Psoas muscle (tissue), 8 donors: Measurements from ENCODE around the gene PSKH1. TPM values are rescaled to one million over a fixed set of nuclear protein-coding genes. Genes with fewer than 3 reads are reported as not detected.
A peak's percentile ranks its signal among the peaks of the same experiment; 100 is the strongest.

Experiments
- ATAC-seq, 4 donors: fragments of 200-7000 bp; cut with Tn5 transposase; one replicate each; pipeline ENCODE4 v1.9.1; 2020; ENCODE audit warnings: moderate library complexity in 3 of 4, mild to moderate bottlenecking in 2 of 4
- DNase-seq, 2 donors: peaks; one replicate each; pipeline ENCODE4 v3.0.0-alpha.2; 2020
- H3K27ac ChIP-seq: fragments of 200-600 bp; one replicate; pipeline ENCODE4 v1.8.0; 2022
- H3K27me3 ChIP-seq, 3 donors: fragments of 200-600 bp in 1 of 3; one replicate each; pipeline versions ENCODE4 v1.6.1 to v1.8.0; 2013 to 2022; ENCODE audit warnings: low read length in 2 of 3, mild to moderate bottlenecking in 2 of 3, moderate library complexity in 1 of 3; ENCODE audit not compliant: insufficient read depth in 3 of 3
- H3K36me3 ChIP-seq, 2 donors: fragments of 200-600 bp in 1 of 2; one replicate each; pipeline versions ENCODE4 v1.6.1 to v1.8.0; 2013 to 2022; ENCODE audit warnings: low read depth in 1 of 2, mild to moderate bottlenecking in 1 of 2, moderate library complexity in 1 of 2; ENCODE audit not compliant: insufficient read depth in 1 of 2
- H3K4me1 ChIP-seq: fragments of 200-600 bp; one replicate; pipeline ENCODE4 v1.8.0; 2022
- H3K4me3 ChIP-seq: fragments of 200-600 bp; one replicate; pipeline ENCODE4 v1.8.0; 2022; ENCODE audit warnings: mild to moderate bottlenecking
- H3K9me3 ChIP-seq: fragments of 200-600 bp; one replicate; pipeline ENCODE4 v1.8.0; 2022
- CTCF ChIP-seq: fragments of 200-600 bp; IDR thresholded peaks from one replicate; pipeline ENCODE4 v1.8.0; 2022; ENCODE audit warnings: antibody characterized with exemption
- WGBS, 3 donors: extraction: QIAGEN DNeasy Blood & Tissue Kit; methylation state at CpG; one replicate each; pipeline versions ENCODE4 v1.1.6 to v1.1.7; 2013; 5-methylcytosine and 5-hydroxymethylcytosine counted together
- intact Hi-C, 2 donors: fragments of 100-400 bp; cut with DNase I; formaldehyde crosslinking; loops; one replicate each; pipeline versions ENCODE4 v1.11.0 to v1.14.2; 2022
- polyA plus RNA-seq, 3 donors: library from polyadenylated mRNA; stranded (reverse); fragments of 200-250 nt; gene quantifications; one replicate each; pipeline ENCODE4 v1.2.3, GENCODE V29; 2013
- total RNA-seq, 4 donors: library from RNA; stranded (reverse); fragmentation: NEBNext Ultra II Directional in 2 of 4; extraction: Animal tissue kit (Norgen Biotek cat#: 25700) in 2 of 4; gene quantifications; one replicate each; pipeline versions ENCODE4 v1.2.1 to v1.2.4, GENCODE V29; 2021 to 2023
- donor health status: healthy with polysubstance abuse.
- donor health status: DM: no; HTN: no; CAD: no; lungs with moderate emphysema.
- donor health status: Bipolar disorder and iron deficiency.
- donor health status: healthy.
- donor health status: DM: yes; HTN: yes; CAD: no.
- donor health status: DM: no; HTN: no; CAD: no.
- donor health status: DM: no; HTN: no; CAD: no.
- donor health status: DM: yes; HTN: yes; CAD: no.

Gene PSKH1
- total and polyA plus RNA-seq, 7 donors, result 9.6 to 18.8 (median 15.6) TPM

GRCh38 chr16:67846063-67846319 is 47.1 kb upstream of the PSKH1 start:
- intact Hi-C loops, result loop anchor here in 1 of 2 donors (10.0 kb wide), 1 partner anchor 389 kb away; the partner anchor contains the start of gene ESRP2
- WGBS, 3 donors, result 11 to 22% (median 12%) methylated on average over 2 of the region's 2 CpGs
- no peaks in the 10 kb centered on the region for H3K27me3 ChIP-seq
- no peak for TF ChIP-seq CTCF
- no peak for DNase-seq
- H3K36me3 ChIP-seq, result peaks cover 0 to 8% of the 10 kb centered on the region in 2 donors
- no peak for ATAC-seq
- H3K9me3 ChIP-seq, result no peaks in the 10 kb centered on the region
- peak overlapping the region; percentile 100 for H3K27ac ChIP-seq
- peaks cover 50% of the 10 kb centered on the region for H3K4me1 ChIP-seq
- H3K4me3 ChIP-seq, result peak overlapping the region; percentile 100

GRCh38 chr16:67846320-67847063 is 46.6 kb upstream of the PSKH1 start, which contains the start of gene NUTF2:
TSS of gene NUTF2 (plus strand) at chr16:67846933. CDS start at chr16:67865131, 18,198 bp downstream.
- H3K4me1 ChIP-seq, result peaks cover 46% of the 10 kb centered on the region
- peak within 1 kb of the TSS; percentile 100 for H3K4me3 ChIP-seq
- no peaks in the 10 kb centered on the region for H3K27me3 ChIP-seq
- WGBS, 3 donors, result 0% methylated on average over 25 to 57 of the region's 57 CpGs
- DNase-seq (peak; percentile 97 to 98), ATAC-seq (peak; percentile 83 to 86 (median 85))
- peaks cover 0 to 8% of the 10 kb centered on the region in 2 donors for H3K36me3 ChIP-seq
- no peaks in the 10 kb centered on the region for H3K9me3 ChIP-seq
- intact Hi-C loops, result loop anchor here in 1 of 2 donors (10.0 kb wide), 1 partner anchor 388 kb away; the partner anchor contains the start of gene ESRP2
- TF ChIP-seq CTCF, result no peak
- peak within 1 kb of the TSS; percentile 100 for H3K27ac ChIP-seq

GRCh38 chr16:67847064-67847861 is 45.8 kb upstream of the PSKH1 start, which contains the start of gene CENPT:
TSS of gene CENPT (minus strand) at chr16:67847693. CDS start at chr16:67833859, 13,834 bp downstream.
- TF ChIP-seq CTCF, result no peak
- intact Hi-C loops, result loop anchor here in 1 of 2 donors (10.0 kb wide), 1 partner anchor 388 kb away; the partner anchor contains the start of gene ESRP2
- H3K27ac ChIP-seq, result peak within 1 kb of the TSS; percentile 100
- peak within 1 kb of the TSS; percentile 100 for H3K4me3 ChIP-seq
- H3K4me1 ChIP-seq, result peaks cover 44% of the 10 kb centered on the region
- H3K27me3 ChIP-seq, result no peaks in the 10 kb centered on the region
- DNase-seq, result no peak
- H3K9me3 ChIP-seq, result no peaks in the 10 kb centered on the region
- WGBS, 3 donors, result 0 to 1% (median 1%) methylated on average over 34 to 61 of the region's 62 CpGs
- peaks cover 0 to 14% of the 10 kb centered on the region in 2 donors for H3K36me3 ChIP-seq
- peak; percentile 65 to 73 (median 68) for ATAC-seq

GRCh38 chr16:67848118-67848517 is 44.9 kb upstream of the PSKH1 start:
- Histone ChIP-seq H3K36me3 (peaks cover 0 to 14% of the 10 kb centered on the region in 2 donors), H3K27me3 (no peaks in the 10 kb centered on the region), H3K4me1 (peaks cover 44% of the 10 kb centered on the region), H3K27ac (peak overlapping the region; percentile 100), H3K9me3 (no peaks in the 10 kb centered on the region), H3K4me3 (peak overlapping the region; percentile 100)
- no peak for DNase-seq
- no peak for ATAC-seq
- 88 to 90% (median 89%) methylated on average over 11 of the region's 11 CpGs for WGBS, 3 donors
- TF ChIP-seq CTCF, result no peak
- intact Hi-C loops, result loop anchor here in 1 of 2 donors (10.0 kb wide), 1 partner anchor 387 kb away; the partner anchor contains the start of gene ESRP2
